Measurements from ENCODE around the gene PLCG1.

DNA sequence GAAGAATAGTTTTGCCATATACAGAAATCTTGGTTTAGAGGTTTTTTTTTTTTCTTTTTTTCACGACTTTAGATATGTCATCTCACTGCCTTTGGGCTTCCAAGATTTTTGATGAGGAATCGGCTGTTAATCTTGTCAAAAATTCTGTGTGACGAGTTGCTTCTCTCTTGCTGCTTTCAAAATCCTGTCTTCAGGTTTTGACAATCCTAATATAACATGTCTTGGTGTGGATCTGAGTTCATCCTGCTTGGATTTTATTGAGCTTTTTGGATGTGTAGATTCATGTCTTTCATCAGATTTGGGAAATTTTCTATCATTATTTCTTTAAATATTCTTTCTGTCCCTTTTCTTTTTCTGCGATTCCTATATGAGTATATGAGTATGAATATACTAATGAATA, 61.1 kb downstream of the PLCG1 start:
- TF ChIP-seq POLR2A (IDR thresholded peaks at IDR 0.05): no peak
- TF ChIP-seq, protein P1, sequence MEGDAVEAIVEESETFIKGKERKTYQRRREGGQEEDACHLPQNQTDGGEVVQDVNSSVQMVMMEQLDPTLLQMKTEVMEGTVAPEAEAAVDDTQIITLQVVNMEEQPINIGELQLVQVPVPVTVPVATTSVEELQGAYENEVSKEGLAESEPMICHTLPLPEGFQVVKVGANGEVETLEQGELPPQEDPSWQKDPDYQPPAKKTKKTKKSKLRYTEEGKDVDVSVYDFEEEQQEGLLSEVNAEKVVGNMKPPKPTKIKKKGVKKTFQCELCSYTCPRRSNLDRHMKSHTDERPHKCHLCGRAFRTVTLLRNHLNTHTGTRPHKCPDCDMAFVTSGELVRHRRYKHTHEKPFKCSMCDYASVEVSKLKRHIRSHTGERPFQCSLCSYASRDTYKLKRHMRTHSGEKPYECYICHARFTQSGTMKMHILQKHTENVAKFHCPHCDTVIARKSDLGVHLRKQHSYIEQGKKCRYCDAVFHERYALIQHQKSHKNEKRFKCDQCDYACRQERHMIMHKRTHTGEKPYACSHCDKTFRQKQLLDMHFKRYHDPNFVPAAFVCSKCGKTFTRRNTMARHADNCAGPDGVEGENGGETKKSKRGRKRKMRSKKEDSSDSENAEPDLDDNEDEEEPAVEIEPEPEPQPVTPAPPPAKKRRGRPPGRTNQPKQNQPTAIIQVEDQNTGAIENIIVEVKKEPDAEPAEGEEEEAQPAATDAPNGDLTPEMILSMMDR (IDR thresholded peaks at IDR 0.05 in 8 of 11, conservative IDR thresholded peaks at IDR 0.05 in 3 of 11): no peak
